ENCODE data around the gene CNTNAP2. TPM values are rescaled to one million over a fixed set of nuclear protein-coding genes. Genes with fewer than 3 reads are reported as not detected.

The CNTNAP2 gene
- total and polyA plus RNA-seq, 9 of the 15 experiments (the other 6 are each of a cell fraction or from before 2014, with no cell fraction given): 0.04 to 0.62 (median 0.09) TPM; not detected in 4

GRCh38 chr7:148218603-148219002, 2102.0 kb downstream of the CNTNAP2 start (continued):
- TF ChIP-seq CHD7 (IDR thresholded peaks at IDR 0.05; ENCODE audit: low read depth, low read length) (no peak), ZNF778 (CRISPR knock-in tag; IDR thresholded peaks at IDR 0.05) (no peak), RERE (CRISPR knock-in tag; IDR thresholded peaks at IDR 0.05; ENCODE audit: borderline replicate concordance) (no peak)
